Subcutaneous adipose tissue (tissue), 4 donors: Measurements from ENCODE around the gene MAGI2. TPM values are rescaled to one million over a fixed set of nuclear protein-coding genes. Genes with fewer than 3 reads are reported as not detected.

ENCODE experiments used
- total RNA-seq, 4 donors: library from RNA; depleted of rRNA; stranded (reverse); fragments of >200 nt; gene quantifications; one replicate each; pipeline ENCODE4 v1.1.0, GENCODE V29; 2016
- TF ChIP-seq, protein P1 (sequence below): fragments of 450-650 bp; IDR thresholded peaks from one replicate; pipeline ENCODE4 v1.5.1; 2016; ENCODE audit warnings: low read depth, mild to moderate bottlenecking, control low read depth, antibody characterized with exemption, moderate library complexity

Gene MAGI2
- total RNA-seq, 4 donors from 2014 or later = 13.7 to 22.9 (median 17.7) TPM

GRCh38 chr7:78953726-78954363 is 499.6 kb downstream of the MAGI2 start:
- TF ChIP-seq, protein P1, sequence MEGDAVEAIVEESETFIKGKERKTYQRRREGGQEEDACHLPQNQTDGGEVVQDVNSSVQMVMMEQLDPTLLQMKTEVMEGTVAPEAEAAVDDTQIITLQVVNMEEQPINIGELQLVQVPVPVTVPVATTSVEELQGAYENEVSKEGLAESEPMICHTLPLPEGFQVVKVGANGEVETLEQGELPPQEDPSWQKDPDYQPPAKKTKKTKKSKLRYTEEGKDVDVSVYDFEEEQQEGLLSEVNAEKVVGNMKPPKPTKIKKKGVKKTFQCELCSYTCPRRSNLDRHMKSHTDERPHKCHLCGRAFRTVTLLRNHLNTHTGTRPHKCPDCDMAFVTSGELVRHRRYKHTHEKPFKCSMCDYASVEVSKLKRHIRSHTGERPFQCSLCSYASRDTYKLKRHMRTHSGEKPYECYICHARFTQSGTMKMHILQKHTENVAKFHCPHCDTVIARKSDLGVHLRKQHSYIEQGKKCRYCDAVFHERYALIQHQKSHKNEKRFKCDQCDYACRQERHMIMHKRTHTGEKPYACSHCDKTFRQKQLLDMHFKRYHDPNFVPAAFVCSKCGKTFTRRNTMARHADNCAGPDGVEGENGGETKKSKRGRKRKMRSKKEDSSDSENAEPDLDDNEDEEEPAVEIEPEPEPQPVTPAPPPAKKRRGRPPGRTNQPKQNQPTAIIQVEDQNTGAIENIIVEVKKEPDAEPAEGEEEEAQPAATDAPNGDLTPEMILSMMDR = no peak

- TF ChIP-seq, protein P1 = no peak
These were observed 500.4 kb downstream of the MAGI2 start for GRCh38 chr7:78953090-78953489.

GRCh38 chr7:78939669-78940068 is 513.8 kb downstream of the MAGI2 start:
- TF ChIP-seq, protein P1 = no peak

DNA sequence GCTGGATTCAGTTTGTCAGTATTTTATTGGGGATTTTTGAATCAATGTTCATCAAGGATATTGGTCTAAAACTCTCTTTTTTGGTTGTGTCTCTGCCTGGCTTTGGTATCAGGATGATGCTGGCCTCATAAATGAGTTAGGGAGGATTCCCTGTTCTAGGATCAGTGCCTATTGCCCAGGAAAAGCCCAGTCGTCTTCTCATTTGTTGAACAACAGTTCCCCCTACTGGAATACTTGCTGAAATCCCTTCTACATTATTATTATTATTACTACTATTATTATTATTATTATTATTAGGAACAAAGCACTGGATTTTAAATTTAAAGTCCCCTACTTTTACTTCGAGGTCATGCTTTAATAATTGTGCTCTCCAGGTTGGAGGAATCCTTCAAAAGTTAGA is 528.9 kb downstream of the MAGI2 start:
- TF ChIP-seq, protein P1 = no peak

DNA sequence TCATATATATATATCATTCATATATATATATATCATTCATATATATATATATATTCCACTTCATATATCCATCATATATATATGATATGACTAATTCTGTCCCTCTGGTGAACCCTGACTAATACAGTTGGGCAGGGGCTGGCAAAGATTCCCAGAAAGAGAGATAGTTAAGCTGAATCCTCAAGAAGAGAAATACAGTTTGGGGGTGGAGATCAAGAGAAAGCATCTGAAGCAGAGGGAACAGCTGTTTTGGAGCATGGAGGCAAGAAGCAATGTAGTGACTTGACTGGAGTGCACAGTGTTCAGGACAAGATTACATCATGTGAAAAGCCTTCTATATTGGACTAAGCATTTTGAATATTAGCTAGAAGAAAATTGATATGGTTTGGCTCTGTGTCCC is 540.7 kb downstream of the MAGI2 start:
- TF ChIP-seq, protein P1 = no peak

DNA sequence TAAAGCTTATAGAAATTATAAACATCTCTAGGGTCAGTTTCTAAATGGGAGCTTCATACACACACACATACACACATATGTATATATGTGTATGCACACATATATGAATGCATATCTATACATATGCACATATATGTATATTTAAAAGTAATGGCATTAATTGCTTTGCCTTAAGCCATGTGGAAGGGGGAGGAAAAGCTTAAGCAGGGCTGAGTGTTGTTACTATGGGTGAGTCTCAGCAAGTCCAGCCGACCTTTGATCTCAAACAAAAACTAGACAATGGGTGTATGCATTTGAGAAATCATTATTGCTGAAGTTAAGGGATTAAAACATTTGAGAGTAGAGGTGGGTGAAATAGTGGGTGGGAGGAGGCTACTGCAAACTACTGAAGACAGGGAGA is 546.7 kb downstream of the MAGI2 start:
- TF ChIP-seq, protein P1 = no peak

GRCh38 chr7:78905436-78905835 is 548.0 kb downstream of the MAGI2 start:
- TF ChIP-seq, protein P1 = no peak
